Uterus (tissue), 2 donors: Measurements from ENCODE around the gene TXLNG.

Experiments
- POLR2A ChIP-seq, 2 donors: fragments of 450-650 bp; IDR thresholded peaks; one replicate each; pipeline ENCODE4 v1.6.1; 2016; ENCODE audit warnings: antibody characterized with exemption in 2 of 2, mild to moderate bottlenecking in 1 of 2, moderate library complexity in 1 of 2
- TF ChIP-seq, protein P1 (sequence below), 4 experiments: fragments of 200-600 bp in 2 of 4; fragments of 450-650 bp in 2 of 4; sonication (generic) in 2 of 4; IDR thresholded peaks; one replicate each; pipeline ENCODE4 v1.5.1; 2016 to 2019; ENCODE audit warnings: antibody characterized with exemption in 4 of 4, mild to moderate bottlenecking in 2 of 4, moderate library complexity in 1 of 4

GRCh38 chrX:16774746-16775145 is 11.5 kb upstream of the TXLNG start:
- TF ChIP-seq POLR2A (IDR thresholded peaks at IDR 0.05) = no peak
- TF ChIP-seq, protein P1, sequence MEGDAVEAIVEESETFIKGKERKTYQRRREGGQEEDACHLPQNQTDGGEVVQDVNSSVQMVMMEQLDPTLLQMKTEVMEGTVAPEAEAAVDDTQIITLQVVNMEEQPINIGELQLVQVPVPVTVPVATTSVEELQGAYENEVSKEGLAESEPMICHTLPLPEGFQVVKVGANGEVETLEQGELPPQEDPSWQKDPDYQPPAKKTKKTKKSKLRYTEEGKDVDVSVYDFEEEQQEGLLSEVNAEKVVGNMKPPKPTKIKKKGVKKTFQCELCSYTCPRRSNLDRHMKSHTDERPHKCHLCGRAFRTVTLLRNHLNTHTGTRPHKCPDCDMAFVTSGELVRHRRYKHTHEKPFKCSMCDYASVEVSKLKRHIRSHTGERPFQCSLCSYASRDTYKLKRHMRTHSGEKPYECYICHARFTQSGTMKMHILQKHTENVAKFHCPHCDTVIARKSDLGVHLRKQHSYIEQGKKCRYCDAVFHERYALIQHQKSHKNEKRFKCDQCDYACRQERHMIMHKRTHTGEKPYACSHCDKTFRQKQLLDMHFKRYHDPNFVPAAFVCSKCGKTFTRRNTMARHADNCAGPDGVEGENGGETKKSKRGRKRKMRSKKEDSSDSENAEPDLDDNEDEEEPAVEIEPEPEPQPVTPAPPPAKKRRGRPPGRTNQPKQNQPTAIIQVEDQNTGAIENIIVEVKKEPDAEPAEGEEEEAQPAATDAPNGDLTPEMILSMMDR (IDR thresholded peaks at IDR 0.05) = no peak
